HEK293 (cell line): ENCODE data around the gene HECTD4.
A peak's percentile ranks its signal among the peaks of the same experiment; 100 is the strongest.

Experiments used
- HOXC10 ChIP-seq: sonication (generic); formaldehyde crosslinking; IDR thresholded peaks from 2 replicates; pipeline ENCODE4 v1.8.1; 2023; ENCODE audit warnings: mild to moderate bottlenecking, missing genetic modification reagents
- KLF16 ChIP-seq: fragments of 450-650 bp; formaldehyde crosslinking; IDR thresholded peaks from 2 replicates; pipeline ENCODE4 v1.5.1; 2017; ENCODE audit warnings: missing biosample characterization, missing genetic modification characterization
- ZBTB48 ChIP-seq: fragments of 450-650 bp; formaldehyde crosslinking; IDR thresholded peaks from 2 replicates; pipeline ENCODE4 v1.5.1; 2016; ENCODE audit warnings: missing biosample characterization, missing genetic modification characterization
- ZFP69B ChIP-seq: fragments of 450-650 bp; formaldehyde crosslinking; IDR thresholded peaks from 2 replicates; pipeline ENCODE4 v1.5.1; 2016; ENCODE audit warnings: missing biosample characterization, missing genetic modification characterization
- ZNF19 ChIP-seq: fragments of 450-650 bp; formaldehyde crosslinking; IDR thresholded peaks from 2 replicates; pipeline ENCODE4; 2016; ENCODE audit warnings: missing biosample characterization, missing genetic modification characterization, low read depth
- ZNF274 ChIP-seq, 2 experiments: fragments of 200-500 bp in 1 of 2; fragments of 450-650 bp in 1 of 2; sonication (Bioruptor generic) in 1 of 2; formaldehyde crosslinking in 1 of 2; IDR thresholded peaks; 2 replicates each; pipeline versions ENCODE4 v1.5.1 to v1.6.1; 2014 to 2016; ENCODE audit warnings: borderline replicate concordance in 1 of 2, inconsistent platforms in 1 of 2, low read length in 1 of 2, missing biosample characterization in 1 of 2, missing genetic modification characterization in 1 of 2
- ZNF354C ChIP-seq: fragments of 450-650 bp; formaldehyde crosslinking; IDR thresholded peaks from 2 replicates; pipeline ENCODE4 v1.5.1; 2016; ENCODE audit warnings: missing biosample characterization, missing genetic modification characterization, low read depth, borderline replicate concordance
- ZNF366 ChIP-seq: fragments of 450-650 bp; formaldehyde crosslinking; conservative IDR thresholded peaks from 2 replicates; pipeline ENCODE4 v1.5.1; 2016; ENCODE audit warnings: missing biosample characterization, missing genetic modification characterization
- ZNF404 ChIP-seq: fragments of 450-650 bp; formaldehyde crosslinking; IDR thresholded peaks from 2 replicates; pipeline ENCODE4 v1.5.1; 2017; ENCODE audit warnings: missing biosample characterization, missing genetic modification characterization
- ZNF473 ChIP-seq: fragments of 450-650 bp; formaldehyde crosslinking; IDR thresholded peaks from 2 replicates; pipeline ENCODE4 v1.5.1; 2017; ENCODE audit warnings: missing biosample characterization, missing genetic modification characterization
- ZNF521 ChIP-seq: fragments of 450-650 bp; formaldehyde crosslinking; IDR thresholded peaks from 2 replicates; pipeline ENCODE4 v1.5.1; 2017; ENCODE audit warnings: missing biosample characterization, mild to moderate bottlenecking, missing genetic modification characterization
- ZNF571 ChIP-seq: fragments of 450-650 bp; formaldehyde crosslinking; IDR thresholded peaks from 2 replicates; pipeline ENCODE4 v1.5.0; 2017; ENCODE audit warnings: missing biosample characterization, missing genetic modification characterization
- ZNF585B ChIP-seq: fragments of 450-650 bp; formaldehyde crosslinking; IDR thresholded peaks from 2 replicates; pipeline ENCODE4 v1.5.1; 2016; ENCODE audit warnings: missing biosample characterization, missing genetic modification characterization
- ZNF623 ChIP-seq: fragments of 450-650 bp; formaldehyde crosslinking; IDR thresholded peaks from 2 replicates; pipeline ENCODE4 v1.5.1; 2016; ENCODE audit warnings: missing biosample characterization, missing genetic modification characterization
- ZNF626 ChIP-seq: fragments of 450-650 bp; sonication (Bioruptor Pico); formaldehyde crosslinking; IDR thresholded peaks from 2 replicates; pipeline ENCODE4 v1.5.1; 2018; ENCODE audit warnings: missing biosample characterization, missing genetic modification characterization, inconsistent platforms
- ZNF670 ChIP-seq: fragments of 450-650 bp; formaldehyde crosslinking; IDR thresholded peaks from 2 replicates; pipeline ENCODE4 v1.5.1; 2016; ENCODE audit warnings: missing biosample characterization, missing genetic modification characterization, low read depth
- ZNF76 ChIP-seq: fragments of 450-650 bp; formaldehyde crosslinking; IDR thresholded peaks from 2 replicates; pipeline ENCODE4; 2016; ENCODE audit warnings: low read depth, missing biosample characterization, missing genetic modification characterization, borderline replicate concordance
- ZNF843 ChIP-seq: fragments of 450-650 bp; formaldehyde crosslinking; IDR thresholded peaks from 2 replicates; pipeline ENCODE4 v1.5.1; 2016; ENCODE audit warnings: missing biosample characterization, missing genetic modification characterization
- ZSCAN30 ChIP-seq: fragments of 450-650 bp; IDR thresholded peaks from 2 replicates; pipeline ENCODE4 v1.5.1; 2018; ENCODE audit warnings: missing biosample characterization, mild to moderate bottlenecking, missing genetic modification characterization, moderate library complexity
- TF ChIP-seq, protein P1 (sequence below): fragments of 450-650 bp; formaldehyde crosslinking; IDR thresholded peaks from 2 replicates; pipeline ENCODE4; 2016; ENCODE audit warnings: missing biosample characterization, missing genetic modification characterization
- TF ChIP-seq, protein P2 (sequence below): fragments of 450-650 bp; formaldehyde crosslinking; IDR thresholded peaks from 2 replicates; pipeline ENCODE4 v1.5.1; 2016; ENCODE audit warnings: missing biosample characterization, missing genetic modification characterization
- TF ChIP-seq, protein P3 (sequence below): fragments of 450-650 bp; formaldehyde crosslinking; IDR thresholded peaks from 2 replicates; pipeline ENCODE4 v1.5.1; 2016; ENCODE audit warnings: missing biosample characterization, missing genetic modification characterization
- TF ChIP-seq, protein P4 (sequence below): fragments of 450-650 bp; formaldehyde crosslinking; IDR thresholded peaks from 2 replicates; pipeline ENCODE4 v1.5.1; 2016; ENCODE audit warnings: missing biosample characterization, missing genetic modification characterization
- TF ChIP-seq, protein P5 (sequence below): fragments of 450-650 bp; formaldehyde crosslinking; IDR thresholded peaks from 2 replicates; pipeline ENCODE4 v1.5.1; 2016; ENCODE audit warnings: missing biosample characterization, missing genetic modification characterization
- TF ChIP-seq, protein P6 (sequence below): fragments of 450-650 bp; formaldehyde crosslinking; IDR thresholded peaks from 2 replicates; pipeline ENCODE4 v1.5.1; 2016; ENCODE audit warnings: missing biosample characterization, missing genetic modification characterization
- TF ChIP-seq, protein P7 (sequence below): fragments of 450-650 bp; formaldehyde crosslinking; IDR thresholded peaks from 2 replicates; pipeline ENCODE4 v1.5.1; 2017; ENCODE audit warnings: missing biosample characterization, mild to moderate bottlenecking, missing genetic modification characterization, moderate library complexity
- TF ChIP-seq, protein P8 (sequence below): fragments of 450-650 bp; formaldehyde crosslinking; IDR thresholded peaks from 2 replicates; pipeline ENCODE4 v1.5.1; 2016; ENCODE audit warnings: missing biosample characterization, missing genetic modification characterization

The HECTD4 gene

DNA sequence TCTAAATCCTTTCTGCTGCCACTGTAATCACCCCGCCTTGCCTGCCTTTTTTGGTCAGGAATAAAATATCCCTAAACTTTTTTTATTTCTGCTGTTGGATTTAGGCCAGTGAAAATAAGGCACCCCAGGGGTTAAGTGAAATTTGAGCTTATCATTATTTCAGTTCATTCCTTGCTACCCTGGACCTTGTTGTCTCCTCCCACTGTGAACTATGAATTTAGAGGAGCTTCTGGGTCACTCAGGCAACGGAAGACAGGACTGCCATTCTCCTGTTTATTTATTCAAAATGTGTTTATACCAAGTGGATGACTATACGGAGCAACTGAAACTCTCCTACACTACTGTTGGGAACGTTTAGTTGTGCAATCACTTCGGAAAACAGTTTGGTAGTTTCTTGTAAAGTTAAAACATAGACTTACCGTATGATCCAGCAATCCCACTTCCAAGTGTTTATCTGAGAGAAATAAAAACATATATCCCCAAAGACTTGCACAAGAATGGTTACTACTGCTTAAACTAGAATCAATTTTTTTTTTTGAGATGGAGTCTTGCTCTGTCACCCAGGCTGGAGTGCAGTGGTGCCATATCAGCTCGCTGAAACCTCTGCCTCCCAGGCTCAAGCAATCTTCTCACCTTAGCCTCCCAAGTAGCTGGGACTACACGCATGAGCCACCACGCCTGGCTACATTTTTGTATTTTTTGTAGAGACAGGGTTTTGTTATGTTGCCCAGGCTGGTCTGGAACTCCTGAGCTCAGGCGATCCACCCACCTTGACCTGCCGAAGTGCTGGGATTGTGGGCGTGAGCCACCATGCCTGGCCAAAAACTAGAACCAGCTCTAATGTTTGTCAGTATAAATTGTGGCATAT, 259.2 kb downstream of the HECTD4 start (continued):
- TF ChIP-seq, protein P1, sequence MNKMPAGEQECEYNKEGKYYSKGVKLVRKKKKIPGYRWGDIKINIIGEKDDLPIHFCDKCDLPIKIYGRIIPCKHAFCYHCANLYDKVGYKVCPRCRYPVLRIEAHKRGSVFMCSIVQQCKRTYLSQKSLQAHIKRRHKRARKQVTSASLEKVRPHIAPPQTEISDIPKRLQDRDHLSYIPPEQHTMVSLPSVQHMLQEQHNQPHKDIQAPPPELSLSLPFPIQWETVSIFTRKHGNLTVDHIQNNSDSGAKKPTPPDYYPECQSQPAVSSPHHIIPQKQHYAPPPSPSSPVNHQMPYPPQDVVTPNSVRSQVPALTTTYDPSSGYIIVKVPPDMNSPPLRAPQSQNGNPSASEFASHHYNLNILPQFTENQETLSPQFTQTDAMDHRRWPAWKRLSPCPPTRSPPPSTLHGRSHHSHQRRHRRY, result no peak
- TF ChIP-seq, protein P2, sequence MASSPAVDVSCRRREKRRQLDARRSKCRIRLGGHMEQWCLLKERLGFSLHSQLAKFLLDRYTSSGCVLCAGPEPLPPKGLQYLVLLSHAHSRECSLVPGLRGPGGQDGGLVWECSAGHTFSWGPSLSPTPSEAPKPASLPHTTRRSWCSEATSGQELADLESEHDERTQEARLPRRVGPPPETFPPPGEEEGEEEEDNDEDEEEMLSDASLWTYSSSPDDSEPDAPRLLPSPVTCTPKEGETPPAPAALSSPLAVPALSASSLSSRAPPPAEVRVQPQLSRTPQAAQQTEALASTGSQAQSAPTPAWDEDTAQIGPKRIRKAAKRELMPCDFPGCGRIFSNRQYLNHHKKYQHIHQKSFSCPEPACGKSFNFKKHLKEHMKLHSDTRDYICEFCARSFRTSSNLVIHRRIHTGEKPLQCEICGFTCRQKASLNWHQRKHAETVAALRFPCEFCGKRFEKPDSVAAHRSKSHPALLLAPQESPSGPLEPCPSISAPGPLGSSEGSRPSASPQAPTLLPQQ, result peak; percentile 78; the same call in 1 of the 2 replicates
- TF ChIP-seq ZNF404 (tag by site-specific recombination), result no peak
- 0 out of 2 replicates have a peak, but pooled peaks have one; percentile 29 for TF ChIP-seq ZBTB48 (tag by site-specific recombination)
- no peak for TF ChIP-seq ZNF843 (tag by site-specific recombination)
- 0 out of 2 replicates have a peak, but pooled peaks have one; percentile 61 for TF ChIP-seq ZSCAN30 (tag by site-specific recombination)
- TF ChIP-seq ZNF670 (tag by site-specific recombination), result no peak
- TF ChIP-seq ZNF521 (tag by site-specific recombination), result no peak
- no peak for TF ChIP-seq KLF16 (tag by site-specific recombination)
- TF ChIP-seq, protein P3, sequence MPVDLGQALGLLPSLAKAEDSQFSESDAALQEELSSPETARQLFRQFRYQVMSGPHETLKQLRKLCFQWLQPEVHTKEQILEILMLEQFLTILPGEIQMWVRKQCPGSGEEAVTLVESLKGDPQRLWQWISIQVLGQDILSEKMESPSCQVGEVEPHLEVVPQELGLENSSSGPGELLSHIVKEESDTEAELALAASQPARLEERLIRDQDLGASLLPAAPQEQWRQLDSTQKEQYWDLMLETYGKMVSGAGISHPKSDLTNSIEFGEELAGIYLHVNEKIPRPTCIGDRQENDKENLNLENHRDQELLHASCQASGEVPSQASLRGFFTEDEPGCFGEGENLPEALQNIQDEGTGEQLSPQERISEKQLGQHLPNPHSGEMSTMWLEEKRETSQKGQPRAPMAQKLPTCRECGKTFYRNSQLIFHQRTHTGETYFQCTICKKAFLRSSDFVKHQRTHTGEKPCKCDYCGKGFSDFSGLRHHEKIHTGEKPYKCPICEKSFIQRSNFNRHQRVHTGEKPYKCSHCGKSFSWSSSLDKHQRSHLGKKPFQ, result peak; percentile 88
- TF ChIP-seq, protein P4, sequence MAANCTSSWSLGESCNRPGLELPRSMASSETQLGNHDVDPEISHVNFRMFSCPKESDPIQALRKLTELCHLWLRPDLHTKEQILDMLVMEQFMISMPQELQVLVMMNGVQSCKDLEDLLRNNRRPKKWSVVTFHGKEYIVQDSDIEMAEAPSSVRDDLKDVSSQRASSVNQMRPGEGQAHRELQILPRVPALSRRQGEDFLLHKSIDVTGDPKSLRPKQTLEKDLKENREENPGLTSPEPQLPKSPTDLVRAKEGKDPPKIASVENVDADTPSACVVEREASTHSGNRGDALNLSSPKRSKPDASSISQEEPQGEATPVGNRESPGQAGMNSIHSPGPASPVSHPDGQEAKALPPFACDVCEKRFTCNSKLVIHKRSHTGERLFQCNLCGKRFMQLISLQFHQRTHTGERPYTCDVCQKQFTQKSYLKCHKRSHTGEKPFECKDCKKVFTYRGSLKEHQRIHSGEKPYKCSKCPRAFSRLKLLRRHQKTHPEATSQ (tag by site-specific recombination), result no peak
- TF ChIP-seq, protein P5, sequence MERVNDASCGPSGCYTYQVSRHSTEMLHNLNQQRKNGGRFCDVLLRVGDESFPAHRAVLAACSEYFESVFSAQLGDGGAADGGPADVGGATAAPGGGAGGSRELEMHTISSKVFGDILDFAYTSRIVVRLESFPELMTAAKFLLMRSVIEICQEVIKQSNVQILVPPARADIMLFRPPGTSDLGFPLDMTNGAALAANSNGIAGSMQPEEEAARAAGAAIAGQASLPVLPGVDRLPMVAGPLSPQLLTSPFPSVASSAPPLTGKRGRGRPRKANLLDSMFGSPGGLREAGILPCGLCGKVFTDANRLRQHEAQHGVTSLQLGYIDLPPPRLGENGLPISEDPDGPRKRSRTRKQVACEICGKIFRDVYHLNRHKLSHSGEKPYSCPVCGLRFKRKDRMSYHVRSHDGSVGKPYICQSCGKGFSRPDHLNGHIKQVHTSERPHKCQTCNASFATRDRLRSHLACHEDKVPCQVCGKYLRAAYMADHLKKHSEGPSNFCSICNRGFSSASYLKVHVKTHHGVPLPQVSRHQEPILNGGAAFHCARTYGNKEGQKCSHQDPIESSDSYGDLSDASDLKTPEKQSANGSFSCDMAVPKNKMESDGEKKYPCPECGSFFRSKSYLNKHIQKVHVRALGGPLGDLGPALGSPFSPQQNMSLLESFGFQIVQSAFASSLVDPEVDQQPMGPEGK (tag by site-specific recombination), result no peak
- TF ChIP-seq ZNF76 (tag by site-specific recombination), result no peak
- no peak for TF ChIP-seq ZNF354C (tag by site-specific recombination)
- TF ChIP-seq ZNF626 (tag by site-specific recombination), result no peak
- peak; percentile 79 for TF ChIP-seq ZNF366 (tag by site-specific recombination)
- TF ChIP-seq ZNF571 (tag by site-specific recombination), result no peak
- TF ChIP-seq, protein P6, sequence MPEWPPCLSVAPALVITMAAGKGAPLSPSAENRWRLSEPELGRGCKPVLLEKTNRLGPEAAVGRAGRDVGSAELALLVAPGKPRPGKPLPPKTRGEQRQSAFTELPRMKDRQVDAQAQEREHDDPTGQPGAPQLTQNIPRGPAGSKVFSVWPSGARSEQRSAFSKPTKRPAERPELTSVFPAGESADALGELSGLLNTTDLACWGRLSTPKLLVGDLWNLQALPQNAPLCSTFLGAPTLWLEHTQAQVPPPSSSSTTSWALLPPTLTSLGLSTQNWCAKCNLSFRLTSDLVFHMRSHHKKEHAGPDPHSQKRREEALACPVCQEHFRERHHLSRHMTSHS (tag by site-specific recombination), result no peak
- TF ChIP-seq ZNF19 (tag by site-specific recombination), result no peak
- TF ChIP-seq HOXC10, result no peak
- TF ChIP-seq ZNF623 (tag by site-specific recombination), result no peak
- no peak for TF ChIP-seq ZNF473 (tag by site-specific recombination)
- TF ChIP-seq, protein P7, sequence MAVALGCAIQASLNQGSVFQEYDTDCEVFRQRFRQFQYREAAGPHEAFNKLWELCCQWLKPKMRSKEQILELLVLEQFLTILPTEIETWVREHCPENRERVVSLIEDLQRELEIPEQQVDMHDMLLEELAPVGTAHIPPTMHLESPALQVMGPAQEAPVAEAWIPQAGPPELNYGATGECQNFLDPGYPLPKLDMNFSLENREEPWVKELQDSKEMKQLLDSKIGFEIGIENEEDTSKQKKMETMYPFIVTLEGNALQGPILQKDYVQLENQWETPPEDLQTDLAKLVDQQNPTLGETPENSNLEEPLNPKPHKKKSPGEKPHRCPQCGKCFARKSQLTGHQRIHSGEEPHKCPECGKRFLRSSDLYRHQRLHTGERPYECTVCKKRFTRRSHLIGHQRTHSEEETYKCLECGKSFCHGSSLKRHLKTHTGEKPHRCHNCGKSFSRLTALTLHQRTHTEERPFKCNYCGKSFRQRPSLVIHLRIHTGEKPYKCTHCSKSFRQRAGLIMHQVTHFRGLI (tag by site-specific recombination), result no peak
- no peak for TF ChIP-seq ZNF585B (tag by site-specific recombination)
- TF ChIP-seq ZNF274 (IDR thresholded peaks at IDR 0.05; ENCODE audit: low read length), result no peak
- TF ChIP-seq ZNF274 (tag by site-specific recombination; IDR thresholded peaks at IDR 0.05; ENCODE audit: borderline replicate concordance), result no peak
- no peak for TF ChIP-seq ZFP69B
- TF ChIP-seq, protein P8, sequence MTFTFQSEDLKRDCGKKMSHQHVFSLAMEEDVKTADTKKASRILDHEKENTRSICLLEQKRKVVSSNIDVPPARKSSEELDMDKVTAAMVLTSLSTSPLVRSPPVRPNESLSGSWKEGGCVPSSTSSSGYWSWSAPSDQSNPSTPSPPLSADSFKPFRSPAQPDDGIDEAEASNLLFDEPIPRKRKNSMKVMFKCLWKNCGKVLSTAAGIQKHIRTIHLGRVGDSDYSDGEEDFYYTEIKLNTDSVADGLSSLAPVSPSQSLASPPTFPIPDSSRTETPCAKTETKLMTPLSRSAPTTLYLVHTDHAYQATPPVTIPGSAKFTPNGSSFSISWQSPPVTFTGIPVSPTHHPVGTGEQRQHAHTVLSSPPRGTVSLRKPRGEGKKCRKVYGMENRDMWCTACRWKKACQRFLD (tag by site-specific recombination), result no peak
